Upper lobe of left lung (tissue), 4 donors: ENCODE results near the gene AKNA.

Source experiments
- EP300 ChIP-seq, 4 donors: sonication (generic); formaldehyde crosslinking; IDR thresholded peaks; one replicate each; pipeline ENCODE4 v1.5.1; 2017; ENCODE audit warnings: antibody characterized with exemption in 4 of 4, control low read depth in 2 of 4
- POLR2A ChIP-seq, 4 donors: fragments of 450-650 bp; IDR thresholded peaks; one replicate each; pipeline ENCODE4 v1.5.1; 2016 to 2017; ENCODE audit warnings: antibody characterized with exemption in 4 of 4, mild to moderate bottlenecking in 2 of 4
- POLR2AphosphoS5 ChIP-seq, 2 donors: sonication (generic); formaldehyde crosslinking; IDR thresholded peaks; one replicate each; pipeline ENCODE4 v1.5.1; 2017; ENCODE audit warnings: antibody characterized with exemption in 2 of 2
- TF ChIP-seq, protein P1 (sequence below), 6 experiments: fragments of 450-650 bp in 4 of 6; fragments of 200-600 bp in 2 of 6; sonication (generic) in 2 of 6; IDR thresholded peaks; one replicate each; pipeline ENCODE4 v1.5.1; 2016 to 2019; ENCODE audit warnings: antibody characterized with exemption in 6 of 6

GRCh38 chr9:114433720-114434255, 46.0 kb upstream of the AKNA start:
- TF ChIP-seq, protein P1, sequence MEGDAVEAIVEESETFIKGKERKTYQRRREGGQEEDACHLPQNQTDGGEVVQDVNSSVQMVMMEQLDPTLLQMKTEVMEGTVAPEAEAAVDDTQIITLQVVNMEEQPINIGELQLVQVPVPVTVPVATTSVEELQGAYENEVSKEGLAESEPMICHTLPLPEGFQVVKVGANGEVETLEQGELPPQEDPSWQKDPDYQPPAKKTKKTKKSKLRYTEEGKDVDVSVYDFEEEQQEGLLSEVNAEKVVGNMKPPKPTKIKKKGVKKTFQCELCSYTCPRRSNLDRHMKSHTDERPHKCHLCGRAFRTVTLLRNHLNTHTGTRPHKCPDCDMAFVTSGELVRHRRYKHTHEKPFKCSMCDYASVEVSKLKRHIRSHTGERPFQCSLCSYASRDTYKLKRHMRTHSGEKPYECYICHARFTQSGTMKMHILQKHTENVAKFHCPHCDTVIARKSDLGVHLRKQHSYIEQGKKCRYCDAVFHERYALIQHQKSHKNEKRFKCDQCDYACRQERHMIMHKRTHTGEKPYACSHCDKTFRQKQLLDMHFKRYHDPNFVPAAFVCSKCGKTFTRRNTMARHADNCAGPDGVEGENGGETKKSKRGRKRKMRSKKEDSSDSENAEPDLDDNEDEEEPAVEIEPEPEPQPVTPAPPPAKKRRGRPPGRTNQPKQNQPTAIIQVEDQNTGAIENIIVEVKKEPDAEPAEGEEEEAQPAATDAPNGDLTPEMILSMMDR (IDR thresholded peaks at IDR 0.05): no peak
- TF ChIP-seq POLR2A (IDR thresholded peaks at IDR 0.05) (no peak), POLR2AphosphoS5 (IDR thresholded peaks at IDR 0.05) (no peak), EP300 (IDR thresholded peaks at IDR 0.05) (no peak)
